GM21529 (cell line): Measurements from ENCODE around the gene UNC79.
"Not testable (repeated sequence)": the region's sequence is repeated elsewhere in the genome, so short reads cannot be mapped to it uniquely, and the experiment has no call there.

Experiments
- ATAC-seq: cut with Tn5 transposase; IDR thresholded peaks from one replicate; pipeline ENCODE4 v1.9.1; 2021; ENCODE audit not compliant: unreplicated experiment

The UNC79 gene

GRCh38 chr14:93430315-93431035, at the start of gene UNC79:
Gene UNC79, plus strand, starts transcription at chr14:93430939. Its CDS starts 91 bp downstream, at chr14:93431030.
- no peak for ATAC-seq

- no peak for ATAC-seq
Observed at GRCh38 chr14:93381644-93382043, 49.1 kb upstream of the UNC79 start.

DNA sequence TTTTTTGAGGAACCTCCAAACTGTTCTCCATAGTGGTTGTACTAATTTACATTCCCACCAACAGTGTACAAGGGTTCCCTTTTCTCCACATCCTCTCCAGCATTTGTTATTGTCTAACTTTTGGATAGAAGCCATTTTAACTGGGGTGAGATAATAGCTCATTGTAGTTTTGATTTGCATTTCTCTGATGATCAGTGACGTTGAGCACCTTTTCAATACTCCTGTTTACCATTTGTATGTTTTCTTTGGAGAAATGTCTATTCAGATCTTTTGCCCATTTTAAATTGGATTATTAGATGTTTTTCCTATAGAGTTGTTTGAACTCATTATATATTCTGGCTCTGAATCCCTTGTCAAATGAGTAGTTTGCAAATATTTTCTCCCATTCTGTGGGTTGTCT, 46.5 kb upstream of the UNC79 start:
- ATAC-seq: not testable (repeated sequence)

GRCh38 chr14:93395231-93395630, 35.5 kb upstream of the UNC79 start:
- no peak for ATAC-seq

DNA sequence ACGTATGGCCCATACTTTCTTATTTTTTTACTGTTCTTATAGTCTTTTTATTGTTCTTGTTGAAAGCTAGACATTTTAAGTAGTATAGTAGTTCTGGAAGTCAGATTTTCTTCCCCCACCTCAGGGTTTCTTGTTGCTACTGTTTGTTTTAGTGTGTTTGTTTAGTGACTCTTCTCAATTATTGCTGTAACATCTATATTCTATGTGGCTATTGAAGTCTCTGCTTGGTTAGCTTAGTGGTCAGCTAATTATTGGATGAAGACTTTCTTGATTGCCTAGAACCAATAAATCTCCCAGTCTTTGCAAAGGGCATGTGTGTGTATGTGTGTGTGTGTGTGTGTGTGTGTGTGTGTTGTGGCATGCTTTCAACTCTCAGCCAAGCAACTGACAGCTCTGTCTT, 34.3 kb upstream of the UNC79 start:
- ATAC-seq: no peak

- ATAC-seq: no peak
Observed at GRCh38 chr14:93398491-93398890, 32.2 kb upstream of the UNC79 start.

GRCh38 chr14:93402951-93403350, 27.8 kb upstream of the UNC79 start:
- no peak for ATAC-seq

DNA sequence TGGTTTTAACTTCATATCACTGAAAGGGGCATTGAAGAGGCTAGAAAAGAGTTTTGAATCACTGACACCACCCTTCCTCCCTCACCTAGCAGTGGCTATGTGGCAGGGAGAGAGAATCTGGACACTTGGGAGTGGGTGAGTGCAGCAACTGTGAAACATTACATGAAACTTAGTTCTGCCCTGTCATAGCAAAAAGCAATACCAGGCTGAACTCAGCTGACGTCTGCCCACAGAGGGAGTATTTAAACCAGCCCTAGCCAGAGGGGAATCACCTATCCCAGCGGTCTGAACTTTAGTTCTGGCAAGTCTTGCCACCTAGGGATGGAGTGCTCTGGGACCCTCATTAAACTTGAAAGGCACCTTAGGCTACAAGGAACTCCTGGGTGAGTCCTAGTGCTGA, 20.7 kb upstream of the UNC79 start:
- no peak for ATAC-seq

- ATAC-seq: no peak
Observed at GRCh38 chr14:93410893-93411292, 19.8 kb upstream of the UNC79 start.

- not testable (repeated sequence) for ATAC-seq
Observed at GRCh38 chr14:93425136-93425535, 5.6 kb upstream of the UNC79 start.

- ATAC-seq: no peak
Observed at GRCh38 chr14:93426750-93427149, 4.0 kb upstream of the UNC79 start.

GRCh38 chr14:93431036-93431670, 414 bp downstream of the UNC79 start:
- ATAC-seq: no peak

DNA sequence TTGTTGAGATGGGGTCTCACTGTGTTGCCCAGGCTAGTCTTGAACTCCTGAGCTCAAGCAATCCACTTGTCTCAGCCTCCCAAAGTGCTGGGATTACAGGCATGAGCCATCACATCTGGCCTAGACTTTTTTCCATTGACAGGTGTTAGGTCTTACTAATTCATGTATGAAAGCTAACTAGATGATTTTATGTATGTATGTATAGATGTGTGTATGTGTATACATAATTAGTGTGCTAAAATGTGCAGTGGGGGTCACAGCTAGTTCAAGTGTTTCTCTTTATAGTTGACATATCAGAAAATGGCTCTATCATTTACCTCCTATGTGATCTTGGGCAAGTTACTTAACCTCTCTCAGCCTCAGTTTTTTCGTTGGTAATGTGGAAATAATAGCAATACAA, 23.5 kb downstream of the UNC79 start:
- no peak for ATAC-seq

DNA sequence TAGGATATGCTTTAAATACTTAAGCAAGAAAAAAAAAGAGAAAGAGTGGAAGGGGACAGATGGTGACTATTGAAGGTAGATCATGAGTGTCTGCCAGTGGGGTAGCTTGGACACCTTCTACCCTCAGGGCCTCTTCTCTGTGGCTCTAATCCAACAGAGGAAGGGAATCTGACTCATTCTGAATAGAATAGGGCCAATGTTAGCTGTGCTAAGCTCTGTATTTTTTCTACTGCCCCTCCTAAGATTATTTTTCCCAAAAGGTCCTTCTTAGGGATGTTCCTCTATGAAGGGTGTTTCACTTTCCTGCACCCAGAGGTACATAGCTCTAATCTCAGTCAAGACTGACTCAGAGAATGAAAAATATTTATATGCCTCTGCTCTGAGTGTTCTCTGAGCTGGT, 25.6 kb downstream of the UNC79 start:
- no peak for ATAC-seq

DNA sequence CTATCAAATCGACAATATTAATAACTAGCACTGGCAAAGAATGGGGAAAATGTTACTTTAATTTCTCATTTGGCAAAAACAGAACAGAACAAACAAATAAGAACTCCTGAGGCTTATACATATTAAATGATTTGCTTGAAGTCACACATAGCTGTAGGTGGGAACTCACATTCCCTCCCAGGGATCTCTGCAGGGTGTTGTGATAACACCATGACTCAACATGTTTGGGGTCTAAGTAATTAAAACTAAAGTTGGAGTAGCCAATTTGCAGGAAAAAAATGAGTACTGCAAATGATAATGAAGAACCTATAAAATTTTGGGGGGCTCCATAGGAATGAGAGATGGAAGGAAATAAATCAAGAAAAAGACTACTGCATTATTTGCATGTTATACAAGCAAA, 27.5 kb downstream of the UNC79 start:
- no peak for ATAC-seq

- no peak for ATAC-seq
Observed at GRCh38 chr14:93462479-93462878, 31.7 kb downstream of the UNC79 start.

GRCh38 chr14:93464271-93464670, 33.5 kb downstream of the UNC79 start:
- no peak for ATAC-seq

DNA sequence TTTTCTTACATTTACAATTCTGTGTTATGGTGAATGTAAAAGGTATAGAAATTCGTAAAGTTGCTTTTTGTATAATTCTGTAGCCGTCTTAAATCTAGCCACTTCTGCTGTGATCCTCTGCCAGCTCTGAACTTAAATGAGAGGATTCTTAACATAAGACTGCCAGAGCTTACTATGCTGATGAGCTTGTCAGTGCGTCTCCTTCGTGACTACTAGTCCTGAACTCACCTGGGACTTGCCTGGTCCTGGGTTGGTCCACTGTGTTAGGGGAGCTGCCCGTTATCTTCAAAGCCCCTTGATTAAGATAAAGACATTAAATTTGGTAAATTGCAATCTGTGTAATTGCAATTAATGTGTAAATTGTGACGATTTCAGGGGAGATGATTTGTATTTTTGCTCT, 44.7 kb downstream of the UNC79 start:
- ATAC-seq: no peak

DNA sequence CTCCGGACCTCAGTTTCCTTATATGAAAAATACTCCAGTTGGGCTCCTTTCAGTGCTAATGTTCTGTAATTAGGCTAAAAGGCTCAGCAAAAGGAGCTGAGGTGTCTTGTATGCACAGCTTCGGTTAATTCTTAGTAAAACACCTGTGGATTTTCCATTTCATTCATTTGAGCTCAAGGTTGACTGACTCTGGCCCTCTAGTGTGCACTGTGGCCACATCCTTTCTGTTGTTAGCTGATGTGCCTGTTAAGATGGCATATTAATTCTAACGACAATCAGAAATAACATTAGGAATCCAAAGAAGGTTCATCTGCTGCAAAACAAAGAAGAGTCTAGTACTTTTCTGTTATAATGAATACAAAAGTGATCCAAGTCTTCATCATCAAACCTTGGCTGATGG, 45.6 kb downstream of the UNC79 start:
- ATAC-seq: no peak

DNA sequence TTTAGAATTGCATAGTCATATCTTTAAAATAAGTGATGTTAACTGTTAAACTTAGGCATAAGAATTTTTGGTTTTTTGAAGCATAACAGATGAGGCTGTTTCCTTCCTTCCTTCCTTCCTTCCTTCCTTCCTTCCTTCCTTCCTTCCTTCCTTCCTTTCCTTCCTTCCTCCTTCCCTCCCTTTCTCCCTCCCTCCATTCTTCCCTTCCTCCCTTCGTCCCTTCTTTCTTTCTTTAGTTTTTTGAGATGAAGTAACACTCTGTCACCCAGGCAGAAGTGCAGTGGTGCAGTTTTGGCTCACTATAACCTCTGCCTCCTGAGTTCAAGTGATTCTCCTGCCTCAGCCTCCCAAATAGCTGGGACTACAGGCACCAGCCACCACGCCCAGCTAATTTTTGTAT, 48.3 kb downstream of the UNC79 start:
- not testable (repeated sequence) for ATAC-seq

DNA sequence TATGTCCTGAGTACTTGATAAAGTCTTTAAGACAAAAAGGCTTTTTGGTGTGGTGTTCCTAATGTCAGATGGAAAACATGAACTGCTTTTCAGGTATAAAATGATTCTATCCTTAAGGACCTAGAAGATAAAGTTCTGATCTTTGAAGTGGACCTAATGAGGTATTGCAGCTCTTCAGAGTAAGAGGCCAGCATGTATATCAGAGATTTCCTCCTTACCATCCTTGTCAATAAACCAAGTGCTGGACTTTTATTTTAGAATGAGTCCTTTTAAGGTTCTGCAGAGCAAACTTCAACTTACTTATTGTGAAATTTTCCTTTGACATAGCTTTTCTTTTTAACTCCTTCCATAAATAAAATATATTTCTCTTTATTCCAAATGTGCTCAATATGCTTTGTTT, 50.1 kb downstream of the UNC79 start:
- no peak for ATAC-seq

DNA sequence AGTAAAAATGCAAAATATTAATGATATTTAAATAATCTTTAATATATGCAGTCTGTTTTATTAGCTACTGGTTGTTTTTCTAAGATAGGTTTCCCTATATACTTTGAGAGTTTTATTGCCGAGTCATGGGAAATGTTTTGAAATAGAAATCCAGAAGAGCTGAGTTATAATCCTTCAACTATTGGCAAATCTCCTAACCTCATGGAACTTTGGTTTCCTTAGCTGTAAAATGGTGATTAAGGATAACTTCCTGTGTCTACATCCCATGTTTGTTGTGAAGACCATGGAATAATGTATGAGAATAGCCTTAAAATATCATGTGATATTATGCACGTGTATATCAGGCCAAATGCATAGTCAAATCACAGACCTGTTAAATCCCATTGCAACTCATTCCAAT, 51.0 kb downstream of the UNC79 start:
- ATAC-seq: no peak

DNA sequence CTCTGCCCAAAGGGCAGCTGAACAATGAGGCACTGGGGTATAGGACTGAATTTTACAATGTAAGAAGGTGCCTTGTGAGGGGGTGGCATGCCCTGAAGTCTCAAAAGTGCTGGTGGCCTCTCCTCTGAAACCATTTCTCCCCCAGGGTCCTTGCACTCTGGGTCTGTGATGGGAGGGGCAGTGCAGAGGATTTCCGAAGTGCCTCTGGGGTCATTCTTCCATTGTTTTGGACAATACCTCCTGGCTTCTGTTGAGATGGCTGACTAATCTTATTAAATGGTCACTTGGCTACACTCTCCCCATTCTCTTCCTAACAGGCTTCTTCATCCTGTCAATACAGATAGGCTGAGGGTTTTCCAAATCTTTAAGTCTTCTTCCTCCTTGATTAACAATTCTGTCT, 59.3 kb downstream of the UNC79 start:
- ATAC-seq: no peak
